ENCODE measurements around the gene LHPP.
"Not testable (repeated sequence)": the region's sequence is repeated elsewhere in the genome, so short reads cannot be mapped to it uniquely, and the experiment has no call there.

Gene LHPP

DNA sequence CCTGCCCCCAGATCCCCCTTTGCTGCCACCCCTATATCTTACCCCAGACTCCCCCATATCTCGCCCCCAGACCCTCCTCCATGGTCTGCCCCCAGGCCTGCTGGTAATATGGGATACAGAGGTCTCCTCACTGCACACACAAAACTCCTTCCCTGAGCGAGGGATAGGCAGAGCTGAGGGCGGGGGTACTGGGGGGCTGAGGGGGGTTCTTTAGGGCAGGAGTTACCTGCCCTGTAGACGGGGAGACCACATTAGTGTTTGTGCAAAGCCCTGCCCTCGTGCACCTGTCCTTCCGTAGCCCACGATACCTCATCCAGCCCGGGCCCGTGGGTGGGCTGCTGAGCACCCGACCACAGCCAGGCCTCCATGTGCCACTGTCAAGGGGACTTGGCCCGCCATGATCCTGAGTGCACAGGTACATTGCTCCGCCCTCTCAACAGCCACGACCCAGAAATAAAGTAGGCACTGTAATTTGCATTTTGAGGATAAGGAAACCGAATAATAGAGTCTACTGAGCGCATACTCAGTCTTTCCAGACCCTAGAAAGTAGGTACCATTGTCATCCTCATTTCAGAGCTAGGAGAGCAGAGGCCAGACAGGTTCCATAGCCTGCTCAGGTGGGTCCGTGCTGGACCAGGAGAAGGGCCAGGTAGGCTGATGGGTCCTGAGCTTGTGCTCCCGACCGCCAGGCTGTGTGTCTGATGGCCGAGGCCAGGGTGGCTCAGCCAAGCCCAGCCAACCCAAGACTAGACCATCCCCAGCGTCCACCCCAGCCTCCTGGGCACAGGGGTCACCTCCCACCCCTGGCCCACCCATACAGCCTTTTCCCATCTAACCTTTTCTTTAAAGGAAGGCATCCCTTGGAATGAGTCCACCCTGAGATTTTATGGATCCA, 115.2 kb downstream of the LHPP start:
- DNase-seq: no peak

GRCh38 chr10:124577651-124578050, 116.0 kb downstream of the LHPP start:
- no peak for DNase-seq

GRCh38 chr10:124578231-124579010, 116.8 kb downstream of the LHPP start:
- DNase-seq: no peak

DNA sequence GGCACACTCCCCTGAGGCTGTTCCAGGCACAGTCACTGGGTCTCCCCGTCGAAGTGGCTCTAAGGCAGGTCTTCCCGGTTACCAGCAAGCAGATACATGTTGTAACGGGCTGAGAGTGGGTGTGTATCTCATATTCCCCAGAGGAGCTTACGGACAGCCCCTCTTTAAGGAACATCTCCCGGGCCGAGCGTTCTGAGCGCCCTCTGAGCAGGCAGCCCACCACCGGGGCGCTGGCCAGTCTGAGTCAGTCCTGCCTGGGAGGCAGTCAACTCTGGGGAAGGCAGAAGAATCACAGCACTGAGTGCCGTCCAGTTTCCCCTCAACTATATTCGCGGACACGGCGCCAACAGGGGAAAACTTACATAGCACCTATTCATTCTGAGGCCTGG, 117.4 kb downstream of the LHPP start:
- no peak for DNase-seq

DNA sequence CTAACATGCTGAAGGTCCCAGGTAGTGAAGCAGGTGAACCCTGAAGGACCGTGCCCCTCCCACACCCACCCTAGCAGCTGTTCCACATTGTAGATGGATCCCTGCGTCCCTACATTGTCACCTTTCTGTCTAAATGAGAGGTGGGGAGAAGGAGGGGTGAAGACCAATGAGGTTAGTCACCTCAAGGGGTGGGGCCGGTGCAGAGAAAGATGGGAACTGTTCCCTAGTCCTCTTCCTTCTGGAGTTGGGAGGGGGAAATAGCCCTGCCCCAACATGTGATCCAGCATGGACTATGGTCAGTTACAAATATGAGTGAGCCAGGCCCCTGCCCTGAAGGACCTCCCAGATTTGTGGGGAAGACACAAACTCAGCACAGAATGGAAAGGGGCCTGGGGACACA, 124.5 kb downstream of the LHPP start:
- DNase-seq: no peak

GRCh38 chr10:124587811-124588211, 126.2 kb downstream of the LHPP start:
- DNase-seq: no peak

DNA sequence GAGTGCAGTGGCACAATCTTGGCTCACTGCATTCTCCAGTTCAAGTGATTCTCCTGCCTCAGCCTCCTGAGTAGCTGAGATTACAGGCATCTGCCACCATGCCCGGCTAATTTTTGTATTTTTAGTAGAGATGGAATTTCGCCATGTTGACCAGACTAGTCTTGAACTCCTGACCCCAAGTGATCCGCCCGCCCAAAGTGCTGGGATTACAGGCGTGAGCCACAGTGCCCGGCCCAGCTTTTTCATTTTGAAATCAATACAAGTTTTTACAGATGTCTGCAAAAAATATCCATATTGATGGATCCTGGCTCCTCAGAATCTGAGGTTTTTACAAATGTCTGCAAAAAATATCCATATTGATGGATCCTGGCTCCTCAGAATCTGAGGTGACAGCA, 126.7 kb downstream of the LHPP start:
- not testable (repeated sequence) for DNase-seq

- DNase-seq: no peak
Measured at GRCh38 chr10:124588736-124589490, 127.3 kb downstream of the LHPP start.

GRCh38 chr10:124589491-124590041, 127.9 kb downstream of the LHPP start:
- peak in 1 of 2 experiments; percentile 11 for DNase-seq

- no peak for DNase-seq
Measured at GRCh38 chr10:124590216-124591122, 128.8 kb downstream of the LHPP start.

- no peak for DNase-seq
Measured at GRCh38 chr10:124591123-124591495, 129.5 kb downstream of the LHPP start.

GRCh38 chr10:124592101-124592500, 130.5 kb downstream of the LHPP start:
- no peak for DNase-seq

DNA sequence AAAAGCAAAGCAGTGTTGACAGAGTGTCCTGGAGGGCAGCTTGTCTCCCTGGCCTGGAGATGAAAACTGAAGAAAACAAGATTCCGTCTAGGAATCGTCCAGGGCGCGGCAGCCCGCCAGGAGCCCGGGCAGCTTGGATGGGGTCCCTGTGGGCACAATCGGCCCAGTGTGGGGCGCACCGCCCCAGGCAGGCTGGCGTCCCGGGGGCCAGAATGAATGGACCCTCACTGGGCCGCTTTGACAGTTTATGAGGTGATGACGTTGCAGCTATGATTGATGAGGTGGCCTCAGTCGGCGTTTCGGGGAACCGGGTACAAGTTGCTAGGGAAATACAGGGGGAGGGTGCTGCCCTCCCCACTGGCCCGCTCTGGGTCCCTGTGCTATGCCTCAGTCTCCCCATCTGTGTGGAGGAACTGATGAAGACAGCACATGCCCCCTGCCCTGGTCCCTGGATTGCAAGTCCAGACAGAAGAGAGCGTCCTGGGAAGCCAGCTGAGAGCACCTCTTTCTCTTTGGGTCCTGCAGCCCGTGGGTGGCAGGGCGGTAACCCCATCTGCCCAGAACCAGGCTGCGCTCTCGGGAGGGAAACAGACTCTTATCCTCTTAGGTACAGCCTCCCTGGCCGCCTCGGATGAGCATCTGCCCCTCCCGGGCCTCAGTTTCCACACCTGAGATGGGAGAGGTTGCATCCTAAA, 131.3 kb downstream of the LHPP start:
- no peak for DNase-seq

GRCh38 chr10:124593431-124593985, 131.9 kb downstream of the LHPP start:
- DNase-seq: no peak

GRCh38 chr10:124594240-124594639, 132.6 kb downstream of the LHPP start:
- DNase-seq: no peak

GRCh38 chr10:124595143-124595883, 133.7 kb downstream of the LHPP start:
- no peak for DNase-seq

DNA sequence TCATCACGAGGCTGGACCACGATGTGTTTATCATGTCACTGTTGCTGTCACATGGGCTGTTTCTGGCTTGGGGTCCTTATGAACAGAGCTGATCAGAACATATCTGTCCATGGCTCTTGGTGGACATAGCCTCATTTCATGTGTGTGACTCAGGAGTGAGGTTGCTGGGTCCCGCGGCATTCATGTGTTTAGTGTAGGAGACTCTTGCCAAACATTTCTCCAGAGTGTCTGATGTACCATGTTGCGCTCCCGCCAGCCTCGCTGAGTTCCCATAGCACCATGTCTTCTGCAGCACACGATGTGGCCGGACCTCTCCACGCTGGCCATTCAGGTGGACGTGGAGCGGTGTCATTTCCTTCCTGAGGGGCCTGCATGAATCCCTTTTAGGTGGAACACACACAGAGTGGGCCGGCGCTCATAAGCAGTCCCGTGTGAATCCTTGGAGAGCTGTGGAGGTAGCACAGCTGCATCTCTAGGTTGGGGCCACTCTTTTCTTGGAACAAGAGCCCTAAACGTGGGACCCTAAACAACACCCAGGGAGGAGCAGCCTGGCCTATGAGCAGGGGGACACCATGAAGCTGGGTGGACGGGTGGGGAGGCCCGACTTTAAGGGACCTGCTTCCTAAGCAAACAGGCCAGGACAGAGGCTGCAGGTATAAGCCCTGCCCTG, 134.6 kb downstream of the LHPP start:
- no peak for DNase-seq

GRCh38 chr10:124596962-124597845, 135.6 kb downstream of the LHPP start:
- DNase-seq: no peak

DNA sequence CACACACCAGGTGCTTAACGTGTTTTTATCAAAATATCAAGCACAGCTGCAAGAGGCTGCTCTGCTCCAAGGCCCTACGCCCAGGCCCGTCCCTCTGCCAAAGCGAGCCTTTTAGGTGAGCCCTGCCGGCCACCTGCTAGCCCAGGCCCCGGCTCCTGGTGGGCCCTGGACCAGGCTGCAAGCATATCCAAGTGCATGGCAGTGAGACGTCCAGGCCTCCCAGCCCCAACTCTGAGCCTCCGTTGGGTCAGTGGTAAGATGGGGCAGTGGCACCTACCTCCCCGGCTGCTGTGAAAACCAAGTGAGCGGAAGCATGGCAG, 136.2 kb downstream of the LHPP start:
- no peak for DNase-seq

Data from NCI-H2081 (cell line).